H9 (cell line): Measurements from ENCODE around the gene ROBO2. TPM values are rescaled to one million over a fixed set of nuclear protein-coding genes. Genes with fewer than 3 reads are reported as not detected.

ENCODE experiments used
- DNase-seq: peaks from one replicate; pipeline ENCODE4 v3.0.0-alpha.2; 2017
- H2AFZ ChIP-seq: one replicate; pipeline ENCODE4 v1.6.1; 2013; ENCODE audit warnings: mild to moderate bottlenecking, low read length, control low read depth, moderate library complexity
- H2AK5ac ChIP-seq: 2 replicates; pipeline ENCODE4 v1.6.1; 2013; ENCODE audit warnings: low read length, control low read depth, mixed read lengths; ENCODE audit not compliant: insufficient read length
- H2BK120ac ChIP-seq: one replicate; pipeline ENCODE4 v1.6.1; 2013; ENCODE audit warnings: low read depth, mild to moderate bottlenecking, low read length, control low read depth, inconsistent platforms; ENCODE audit not compliant: poor library complexity, severe bottlenecking
- H2BK12ac ChIP-seq: 2 replicates; pipeline ENCODE4 v1.6.1; 2013; ENCODE audit warnings: low read length, control low read depth, mixed read lengths, low read depth; ENCODE audit not compliant: insufficient read length
- H2BK15ac ChIP-seq: 2 replicates; pipeline ENCODE4 v1.6.1; 2013; ENCODE audit warnings: low read depth, low read length, control low read depth
- H2BK20ac ChIP-seq: one replicate; pipeline ENCODE4 v1.6.1; 2013; ENCODE audit warnings: low read depth, mild to moderate bottlenecking, low read length, control low read depth, inconsistent platforms; ENCODE audit not compliant: poor library complexity, severe bottlenecking
- H2BK5ac ChIP-seq: 2 replicates; pipeline ENCODE4 v1.6.1; 2013; ENCODE audit warnings: low read length, control low read depth, mixed read lengths; ENCODE audit not compliant: insufficient read length
- H3K14ac ChIP-seq: 2 replicates; pipeline ENCODE4 v1.6.1; 2013; ENCODE audit warnings: low read length, control low read depth; ENCODE audit not compliant: insufficient read depth
- H3K18ac ChIP-seq: 2 replicates; pipeline ENCODE4 v1.6.1; 2013; ENCODE audit warnings: low read depth, mild to moderate bottlenecking, mixed read lengths, low read length, control low read depth; ENCODE audit not compliant: insufficient read length
- H3K23ac ChIP-seq: 2 replicates; pipeline ENCODE4 v1.6.1; 2013; ENCODE audit warnings: low read length, control low read depth, mixed read lengths, low read depth; ENCODE audit not compliant: insufficient read length
- H3K23me2 ChIP-seq: 2 replicates; pipeline ENCODE4 v1.6.1; 2013; ENCODE audit warnings: low read depth, mild to moderate bottlenecking, mixed read lengths, low read length, control low read depth; ENCODE audit not compliant: insufficient read length, poor library complexity, severe bottlenecking
- H3K27ac ChIP-seq: 2 replicates; pipeline ENCODE4 v1.5.1; 2013; ENCODE audit warnings: low read length, control low read depth, mixed read lengths, low read depth; ENCODE audit not compliant: insufficient read length
- H3K27me3 ChIP-seq: 2 replicates; pipeline ENCODE4 v1.6.1; 2013; ENCODE audit warnings: low read length, control low read depth, inconsistent platforms; ENCODE audit not compliant: insufficient read depth
- H3K4ac ChIP-seq: 2 replicates; pipeline ENCODE4 v1.6.1; 2013; ENCODE audit warnings: low read depth, mild to moderate bottlenecking, control low read depth, inconsistent platforms, low read length, moderate library complexity
- H3K4me1 ChIP-seq: 2 replicates; pipeline ENCODE4 v1.6.1; 2013; ENCODE audit warnings: low read length, control low read depth, inconsistent platforms; ENCODE audit not compliant: insufficient read depth
- H3K4me2 ChIP-seq: 2 replicates; pipeline ENCODE4 v1.6.1; 2013; ENCODE audit warnings: low read length, control low read depth, mixed read lengths; ENCODE audit not compliant: insufficient read length, insufficient read depth
- H3K56ac ChIP-seq: 2 replicates; pipeline ENCODE4 v1.6.1; 2013; ENCODE audit warnings: low read depth, mild to moderate bottlenecking, mixed read lengths, low read length, control low read depth; ENCODE audit not compliant: insufficient read length
- H3K79me1 ChIP-seq: 2 replicates; pipeline ENCODE4 v1.6.1; 2013; ENCODE audit warnings: low read depth, mild to moderate bottlenecking, moderate library complexity, low read length, control low read depth, inconsistent platforms; ENCODE audit not compliant: insufficient read depth, poor library complexity, severe bottlenecking
- H3K79me2 ChIP-seq: 2 replicates; pipeline ENCODE4 v1.6.1; 2013; ENCODE audit warnings: low read length, control low read depth, inconsistent platforms; ENCODE audit not compliant: insufficient read depth
- H3K9ac ChIP-seq: 2 replicates; pipeline ENCODE4 v1.6.1; 2013; ENCODE audit warnings: low read length, control low read depth, mixed read lengths; ENCODE audit not compliant: insufficient read length; ENCODE audit errors: extremely low read depth
- H3K9me3 ChIP-seq: one replicate; pipeline ENCODE4 v1.6.1; 2013; ENCODE audit warnings: low read depth, low read length, inconsistent platforms; ENCODE audit not compliant: control insufficient read depth
- H3T11ph ChIP-seq: one replicate; pipeline ENCODE4 v1.6.1; 2013; ENCODE audit warnings: mild to moderate bottlenecking, low read length, control low read depth, inconsistent platforms
- H4K20me1 ChIP-seq: one replicate; pipeline ENCODE4 v1.6.1; 2013; ENCODE audit not compliant: control insufficient read depth, insufficient read length, insufficient read depth
- H4K5ac ChIP-seq: 2 replicates; pipeline ENCODE4 v1.6.1; 2013; ENCODE audit warnings: low read depth, mild to moderate bottlenecking, mixed read lengths, low read length, control low read depth; ENCODE audit not compliant: insufficient read length
- H4K8ac ChIP-seq: replicated peaks from 2 replicates; pipeline ENCODE4 v1.6.1; 2013; ENCODE audit warnings: low read length, control low read depth, mixed read lengths, low read depth; ENCODE audit not compliant: insufficient read length
- H4K91ac ChIP-seq: 2 replicates; pipeline ENCODE4 v1.6.1; 2013; ENCODE audit warnings: low read depth, mild to moderate bottlenecking, moderate library complexity, mixed read lengths, low read length, control low read depth; ENCODE audit not compliant: insufficient read length
- H3K27ac Mint-ChIP-seq, 3 experiments: 2 replicates in 2 of 3; 3 replicates in 1 of 3; pipeline ENCODE4 v1.8.0; 2020 to 2021; ENCODE audit warnings: mixed read lengths in 3 of 3, mild to moderate bottlenecking in 1 of 3, moderate library complexity in 1 of 3
- H3K27me3 Mint-ChIP-seq: 2 replicates; pipeline ENCODE4 v1.8.0; 2021; ENCODE audit warnings: low read depth, mild to moderate bottlenecking, moderate library complexity, mixed read lengths
- H3K36me3 Mint-ChIP-seq, 3 experiments: 2 replicates in 2 of 3; 3 replicates in 1 of 3; pipeline ENCODE4 v1.8.0; 2020 to 2021; ENCODE audit warnings: low read depth in 3 of 3, mixed read lengths in 3 of 3; ENCODE audit not compliant: insufficient read depth in 1 of 3
- H3K4me1 Mint-ChIP-seq, 2 experiments: 2 replicates each; pipeline ENCODE4 v1.8.0; 2020; ENCODE audit warnings: mixed read lengths in 2 of 2
- H3K4me3 Mint-ChIP-seq, 2 experiments: 2 replicates in 1 of 2; 3 replicates in 1 of 2; pipeline ENCODE4 v1.8.0; 2020 to 2021; ENCODE audit warnings: mild to moderate bottlenecking in 2 of 2, mixed read lengths in 2 of 2, moderate library complexity in 1 of 2
- H3K9me3 Mint-ChIP-seq, 2 experiments: 2 replicates in 1 of 2; 3 replicates in 1 of 2; pipeline ENCODE4 v1.8.0; 2020; ENCODE audit warnings: mild to moderate bottlenecking in 2 of 2, mixed read lengths in 2 of 2, moderate library complexity in 1 of 2
- WGBS: extraction: QIAGEN DNeasy Blood & Tissue Kit; methylation state at CpG from one replicate; pipeline ENCODE4 v1.1.7; 2013; ENCODE audit warnings: missing lambda C conversion rate, low lambda C conversion rate, mixed read lengths; ENCODE audit not compliant: insufficient read length; ENCODE audit errors: extremely low coverage; 5-methylcytosine and 5-hydroxymethylcytosine counted together
- total RNA-seq: library from RNA; stranded (reverse); gene quantifications from 2 replicates; pipeline ENCODE4 v1.2.1, GENCODE V29; 2021
- TF ChIP-seq, protein P1 (sequence below): fragments of 200-600 bp; sonication (generic); conservative IDR thresholded peaks from 3 replicates; pipeline ENCODE4 v1.8.0; 2021; ENCODE audit warnings: antibody characterized with exemption, mild to moderate bottlenecking

The ROBO2 gene
- total RNA-seq, 1 experiment from 2014 or later, result 2.3 TPM

DNA sequence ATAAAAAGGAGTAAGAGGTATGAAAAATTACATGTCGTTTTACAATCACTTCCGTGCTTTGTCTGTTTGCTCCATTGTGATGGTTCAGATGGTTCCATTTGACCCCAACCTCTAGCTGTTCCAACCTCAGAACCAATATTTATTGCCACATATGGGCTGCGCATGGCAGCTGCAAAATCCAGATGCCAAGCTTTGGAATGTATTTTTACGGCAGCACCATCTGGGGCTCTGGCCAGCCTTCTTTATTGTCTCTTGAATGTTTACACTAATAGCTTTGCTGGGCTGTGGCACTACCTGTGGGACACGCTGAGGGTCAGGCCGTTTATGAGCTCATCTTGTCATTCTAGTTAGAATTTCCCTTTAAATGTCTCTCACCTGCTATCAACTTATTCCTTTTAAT is 219.8 kb downstream of the ROBO2 start:
- H3K79me1 ChIP-seq, result no peaks in the 10 kb centered on the region
- no peak overlapping the region for H4K8ac ChIP-seq
- H4K20me1 ChIP-seq, result no peaks in the 10 kb centered on the region
- no peaks in the 10 kb centered on the region for H3K27me3 ChIP-seq
- Mint-ChIP-seq H3K36me3 (no peaks in the 10 kb centered on the region), H3K4me1 (peaks cover 2 to 9% of the 10 kb centered on the region in 2 experiments; a peak in 3 of 4 replicates), H3K9me3 (no peaks in the 10 kb centered on the region; a peak in 1 of 5 replicates), H3K4me3 (no peak overlapping the region), H3K27ac (no peak overlapping the region; a peak in 1 of 7 replicates), H3K27me3 (no peaks in the 10 kb centered on the region)
- H2BK15ac ChIP-seq, result no peak overlapping the region
- H3K14ac ChIP-seq, result no peak overlapping the region
- H3K18ac ChIP-seq, result no peak overlapping the region
- H3K4ac ChIP-seq, result no peak overlapping the region
- H3K79me2 ChIP-seq, result no peaks in the 10 kb centered on the region
- TF ChIP-seq, protein P1, sequence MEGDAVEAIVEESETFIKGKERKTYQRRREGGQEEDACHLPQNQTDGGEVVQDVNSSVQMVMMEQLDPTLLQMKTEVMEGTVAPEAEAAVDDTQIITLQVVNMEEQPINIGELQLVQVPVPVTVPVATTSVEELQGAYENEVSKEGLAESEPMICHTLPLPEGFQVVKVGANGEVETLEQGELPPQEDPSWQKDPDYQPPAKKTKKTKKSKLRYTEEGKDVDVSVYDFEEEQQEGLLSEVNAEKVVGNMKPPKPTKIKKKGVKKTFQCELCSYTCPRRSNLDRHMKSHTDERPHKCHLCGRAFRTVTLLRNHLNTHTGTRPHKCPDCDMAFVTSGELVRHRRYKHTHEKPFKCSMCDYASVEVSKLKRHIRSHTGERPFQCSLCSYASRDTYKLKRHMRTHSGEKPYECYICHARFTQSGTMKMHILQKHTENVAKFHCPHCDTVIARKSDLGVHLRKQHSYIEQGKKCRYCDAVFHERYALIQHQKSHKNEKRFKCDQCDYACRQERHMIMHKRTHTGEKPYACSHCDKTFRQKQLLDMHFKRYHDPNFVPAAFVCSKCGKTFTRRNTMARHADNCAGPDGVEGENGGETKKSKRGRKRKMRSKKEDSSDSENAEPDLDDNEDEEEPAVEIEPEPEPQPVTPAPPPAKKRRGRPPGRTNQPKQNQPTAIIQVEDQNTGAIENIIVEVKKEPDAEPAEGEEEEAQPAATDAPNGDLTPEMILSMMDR, result no peak
- no peak overlapping the region for H3K56ac ChIP-seq
- no peak overlapping the region for H2BK20ac ChIP-seq
- H2BK12ac ChIP-seq, result no peak overlapping the region
- no peaks in the 10 kb centered on the region for H3K23me2 ChIP-seq
- no peak overlapping the region for H3T11ph ChIP-seq
- no peak overlapping the region for H2BK5ac ChIP-seq
- H3K4me1 ChIP-seq, result no peaks in the 10 kb centered on the region
- no peak overlapping the region for H2BK120ac ChIP-seq
- no peak overlapping the region for H2AK5ac ChIP-seq
- no peak overlapping the region for H4K91ac ChIP-seq
- H3K4me2 ChIP-seq, result no peak overlapping the region
- H3K23ac ChIP-seq, result no peak overlapping the region
- no peak for DNase-seq
- H4K5ac ChIP-seq, result no peak overlapping the region
- H3K27ac ChIP-seq, result no peak overlapping the region
- H2AFZ ChIP-seq, result no peak overlapping the region
- H3K9me3 ChIP-seq, result no peaks in the 10 kb centered on the region
- no CpG with 5 or more reads among the region's 6 CpGs for WGBS
- H3K9ac ChIP-seq, result no peak overlapping the region
